C1 segment of cervical spinal cord (tissue), 14 donors: ENCODE data around the gene ARID1B.
A peak's percentile ranks its signal among the peaks of the same experiment; 100 is the strongest.

Source experiments
- DNase-seq, 14 donors: peaks; one replicate each; lab custom pipeline; 2025; lab: John Stamatoyannopoulos, UW

ARID1B gene

DNA sequence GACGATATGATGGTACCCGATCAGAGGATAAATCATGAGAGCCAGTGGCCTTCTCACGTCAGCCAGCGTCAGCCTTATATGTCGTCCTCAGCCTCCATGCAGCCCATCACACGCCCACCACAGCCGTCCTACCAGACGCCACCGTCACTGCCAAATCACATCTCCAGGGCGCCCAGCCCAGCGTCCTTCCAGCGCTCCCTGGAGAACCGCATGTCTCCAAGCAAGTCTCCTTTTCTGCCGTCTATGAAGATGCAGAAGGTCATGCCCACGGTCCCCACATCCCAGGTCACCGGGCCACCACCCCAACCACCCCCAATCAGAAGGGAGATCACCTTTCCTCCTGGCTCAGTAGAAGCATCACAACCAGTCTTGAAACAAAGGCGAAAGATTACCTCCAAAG, 423.9 kb downstream of the ARID1B start:
- DNase-seq, result no peak

DNA sequence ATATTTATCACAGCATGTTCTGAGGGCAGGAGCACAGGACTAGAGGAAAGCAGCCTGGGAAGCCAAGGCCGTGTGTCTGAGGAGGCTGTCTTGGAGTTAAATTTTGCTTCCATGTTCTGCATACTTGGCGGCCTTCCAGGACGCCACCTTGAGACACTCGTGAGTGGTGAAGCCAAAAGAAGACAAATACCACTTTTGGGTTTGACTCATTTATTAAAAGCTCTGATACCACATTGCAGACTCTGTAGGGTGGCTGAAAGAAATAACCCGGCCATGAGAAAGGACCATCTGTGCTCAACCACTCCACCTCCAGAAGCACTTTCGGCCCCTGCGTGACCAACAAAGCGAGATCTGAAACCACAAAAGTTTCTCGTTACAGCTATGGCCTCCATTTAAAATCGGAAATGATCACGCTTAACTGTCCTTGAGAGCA, 426.1 kb downstream of the ARID1B start:
- DNase-seq, result peak in 1 of 14 donors; percentile 67

DNA sequence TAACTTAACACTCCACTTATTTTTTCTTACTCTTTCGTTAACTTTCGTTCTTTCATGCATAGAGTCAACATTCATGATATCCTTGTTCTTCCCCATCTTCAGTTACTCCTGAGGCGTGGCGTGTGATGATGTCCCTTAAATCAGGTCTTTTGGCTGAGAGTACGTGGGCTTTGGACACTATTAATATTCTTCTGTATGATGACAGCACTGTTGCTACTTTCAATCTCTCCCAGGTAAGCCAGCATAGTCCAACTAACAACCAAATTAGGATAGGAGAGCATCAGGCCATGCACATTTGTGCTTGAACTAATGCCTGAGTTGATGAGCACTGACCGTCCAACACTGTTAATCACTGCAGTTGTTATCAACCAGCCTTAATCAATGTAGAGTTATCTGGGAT, 426.6 kb downstream of the ARID1B start:
- no peak for DNase-seq

DNA sequence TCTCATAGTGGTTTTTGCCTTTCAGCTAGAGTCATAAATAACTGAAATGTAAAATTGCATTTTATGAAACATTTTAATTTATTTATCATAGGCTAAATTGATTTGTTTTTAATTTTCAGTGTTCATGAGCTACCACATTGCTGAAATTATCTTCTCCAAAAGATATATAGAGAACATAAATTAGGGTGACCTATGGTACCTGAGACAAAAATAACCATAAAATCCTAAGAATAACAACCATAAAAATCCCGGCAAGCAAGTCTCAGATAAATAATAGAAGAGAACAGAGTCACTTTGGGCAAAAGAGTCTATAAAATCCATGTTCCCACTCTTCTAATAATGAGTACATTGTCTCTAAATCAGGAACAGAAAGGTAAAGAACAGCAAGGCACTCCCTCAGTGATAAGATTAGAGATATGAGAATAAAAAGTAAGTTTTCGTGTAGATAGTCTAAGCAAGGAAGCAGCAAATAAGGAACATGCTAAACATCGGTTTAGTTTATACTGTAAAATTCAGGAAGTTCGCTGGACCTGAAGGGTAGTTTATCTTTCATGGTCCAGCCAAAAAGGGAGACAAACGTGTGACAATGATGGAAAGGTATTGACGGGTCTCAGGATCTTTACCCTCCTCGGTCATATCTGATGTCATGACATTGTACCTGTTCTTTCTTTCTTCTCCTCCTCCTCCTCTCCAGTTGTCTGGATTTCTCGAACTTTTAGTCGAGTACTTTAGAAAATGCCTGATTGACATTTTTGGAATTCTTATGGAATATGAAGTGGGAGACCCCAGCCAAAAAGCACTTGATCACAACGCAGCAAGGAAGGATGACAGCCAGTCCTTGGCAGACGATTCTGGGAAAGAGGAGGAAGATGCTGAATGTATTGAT, 428.5 kb downstream of the ARID1B start:
- DNase-seq, result no peak

DNA sequence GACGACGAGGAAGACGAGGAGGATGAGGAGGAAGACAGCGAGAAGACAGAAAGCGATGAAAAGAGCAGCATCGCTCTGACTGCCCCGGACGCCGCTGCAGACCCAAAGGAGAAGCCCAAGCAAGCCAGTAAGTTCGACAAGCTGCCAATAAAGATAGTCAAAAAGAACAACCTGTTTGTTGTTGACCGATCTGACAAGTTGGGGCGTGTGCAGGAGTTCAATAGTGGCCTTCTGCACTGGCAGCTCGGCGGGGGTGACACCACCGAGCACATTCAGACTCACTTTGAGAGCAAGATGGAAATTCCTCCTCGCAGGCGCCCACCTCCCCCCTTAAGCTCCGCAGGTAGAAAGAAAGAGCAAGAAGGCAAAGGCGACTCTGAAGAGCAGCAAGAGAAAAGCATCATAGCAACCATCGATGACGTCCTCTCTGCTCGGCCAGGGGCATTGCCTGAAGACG, 429.2 kb downstream of the ARID1B start:
- DNase-seq, result no peak

DNA sequence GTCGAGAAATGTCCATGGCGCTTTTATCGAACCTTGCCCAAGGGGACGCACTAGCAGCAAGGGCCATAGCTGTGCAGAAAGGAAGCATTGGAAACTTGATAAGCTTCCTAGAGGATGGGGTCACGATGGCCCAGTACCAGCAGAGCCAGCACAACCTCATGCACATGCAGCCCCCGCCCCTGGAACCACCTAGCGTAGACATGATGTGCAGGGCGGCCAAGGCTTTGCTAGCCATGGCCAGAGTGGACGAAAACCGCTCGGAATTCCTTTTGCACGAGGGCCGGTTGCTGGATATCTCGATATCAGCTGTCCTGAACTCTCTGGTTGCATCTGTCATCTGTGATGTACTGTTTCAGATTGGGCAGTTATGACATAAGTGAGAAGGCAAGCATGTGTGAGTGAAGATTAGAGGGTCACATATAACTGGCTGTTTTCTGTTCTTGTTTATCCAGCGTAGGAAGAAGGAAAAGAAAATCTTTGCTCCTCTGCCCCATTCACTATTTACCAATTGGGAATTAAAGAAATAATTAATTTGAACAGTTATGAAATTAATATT, 430.4 kb downstream of the ARID1B start:
- DNase-seq, result no peak

DNA sequence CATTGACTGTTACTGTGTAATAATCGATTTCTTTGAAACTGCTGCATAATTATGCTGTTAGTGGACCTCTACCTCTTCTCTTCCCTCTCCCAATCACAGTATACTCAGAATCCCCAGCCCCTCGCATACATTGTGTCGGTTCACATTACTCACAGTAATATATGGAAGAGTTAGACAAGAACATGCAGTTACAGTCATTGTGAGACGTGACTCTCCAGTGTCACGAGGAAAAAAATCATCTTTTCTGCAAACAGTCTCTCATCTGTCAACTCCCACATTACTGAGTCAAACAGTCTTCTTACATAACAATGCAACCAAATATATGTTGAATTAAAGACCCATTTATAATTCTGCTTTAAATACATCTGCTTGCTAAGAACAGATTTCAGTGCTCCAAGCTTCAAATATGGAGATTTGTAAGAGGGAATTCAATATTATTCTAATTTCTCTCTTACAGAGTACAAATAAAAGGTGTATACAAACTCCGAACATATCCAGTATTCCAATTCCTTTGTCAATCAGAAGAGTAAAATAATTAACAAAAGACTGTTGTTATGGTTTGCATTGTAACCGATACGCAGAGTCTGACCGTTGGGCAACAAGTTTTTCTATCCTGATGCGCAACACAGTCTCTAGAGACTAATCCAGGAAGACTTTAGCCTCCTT, 432.8 kb downstream of the ARID1B start:
- DNase-seq, result no peak

DNA sequence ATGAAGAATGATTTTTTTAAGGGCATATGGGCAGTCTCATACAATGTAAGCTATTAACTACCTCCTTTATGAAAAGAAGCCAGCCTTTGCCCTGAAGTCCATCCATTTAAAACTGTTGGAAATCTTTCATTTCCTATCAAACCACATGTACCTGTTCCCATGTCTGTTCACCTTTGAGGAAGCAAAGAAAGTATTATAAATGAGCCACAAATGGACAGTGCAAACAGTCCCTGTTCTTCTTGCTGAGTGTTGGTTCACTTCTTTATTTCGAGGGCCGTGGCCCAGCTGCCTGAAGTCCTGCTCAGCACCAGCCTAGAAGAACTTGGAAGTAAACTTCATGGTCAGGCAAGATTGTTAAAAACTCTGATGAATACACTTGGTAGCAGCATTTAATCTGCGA, 433.8 kb downstream of the ARID1B start:
- DNase-seq, result no peak

DNA sequence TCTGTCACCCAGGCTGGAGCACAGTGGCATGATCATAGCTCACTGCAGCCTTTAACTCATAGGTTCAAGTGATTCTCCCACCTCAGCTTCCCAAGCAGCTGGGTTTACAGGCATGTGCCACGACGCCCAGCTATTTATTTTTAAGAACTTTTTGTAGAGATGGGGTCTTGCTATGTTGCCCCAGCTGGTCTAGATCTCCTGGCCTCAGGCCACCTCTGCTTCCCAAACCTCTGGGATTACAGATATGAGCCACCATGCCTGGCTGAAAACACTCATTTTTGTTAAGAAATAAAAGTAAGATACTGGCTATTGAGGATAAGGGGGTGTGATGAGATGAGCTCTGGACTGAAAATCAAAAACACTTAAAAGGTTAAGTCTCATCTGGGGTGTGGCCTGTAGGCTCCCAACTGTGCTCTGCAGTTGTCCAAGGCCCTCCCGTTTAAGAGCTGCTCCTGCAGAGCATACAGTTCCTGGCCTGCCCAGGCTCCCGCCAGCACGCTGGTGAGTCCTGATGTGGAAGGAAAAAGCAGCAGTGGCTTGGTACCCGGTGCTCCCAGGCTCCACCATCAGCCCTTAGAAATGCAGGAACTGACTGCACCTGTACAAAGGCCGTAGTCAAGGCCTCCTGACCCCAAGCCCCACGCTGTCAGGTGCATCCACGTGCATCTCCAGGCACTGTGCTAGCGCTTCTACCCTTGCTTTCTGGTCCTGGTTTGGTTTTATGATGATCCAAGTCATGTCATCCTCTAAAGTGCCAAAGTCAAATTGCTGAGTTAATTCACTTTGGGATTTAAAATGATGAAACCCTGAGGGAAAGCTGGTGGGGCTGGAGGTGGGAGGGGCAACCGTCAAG, 434.7 kb downstream of the ARID1B start:
- no peak for DNase-seq

DNA sequence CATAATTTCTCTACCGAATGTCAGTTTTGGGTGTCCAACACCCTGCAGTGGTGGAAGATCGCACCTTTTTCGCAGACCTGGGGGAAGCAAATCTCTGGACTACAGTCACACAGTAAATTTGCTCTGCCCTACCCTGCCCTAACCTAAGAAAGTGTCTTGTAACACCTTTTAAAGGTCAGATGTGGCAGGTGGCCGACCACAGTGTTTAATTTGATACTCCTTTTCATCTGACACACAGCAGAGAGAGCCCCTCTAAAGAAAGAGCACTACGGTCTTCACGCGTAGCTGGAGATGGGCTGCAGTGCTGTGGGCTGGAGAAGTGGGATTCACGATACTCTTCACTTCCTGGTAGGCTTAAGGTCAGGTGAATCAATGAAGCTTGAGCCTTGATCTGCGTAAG, 436.2 kb downstream of the ARID1B start:
- no peak for DNase-seq

DNA sequence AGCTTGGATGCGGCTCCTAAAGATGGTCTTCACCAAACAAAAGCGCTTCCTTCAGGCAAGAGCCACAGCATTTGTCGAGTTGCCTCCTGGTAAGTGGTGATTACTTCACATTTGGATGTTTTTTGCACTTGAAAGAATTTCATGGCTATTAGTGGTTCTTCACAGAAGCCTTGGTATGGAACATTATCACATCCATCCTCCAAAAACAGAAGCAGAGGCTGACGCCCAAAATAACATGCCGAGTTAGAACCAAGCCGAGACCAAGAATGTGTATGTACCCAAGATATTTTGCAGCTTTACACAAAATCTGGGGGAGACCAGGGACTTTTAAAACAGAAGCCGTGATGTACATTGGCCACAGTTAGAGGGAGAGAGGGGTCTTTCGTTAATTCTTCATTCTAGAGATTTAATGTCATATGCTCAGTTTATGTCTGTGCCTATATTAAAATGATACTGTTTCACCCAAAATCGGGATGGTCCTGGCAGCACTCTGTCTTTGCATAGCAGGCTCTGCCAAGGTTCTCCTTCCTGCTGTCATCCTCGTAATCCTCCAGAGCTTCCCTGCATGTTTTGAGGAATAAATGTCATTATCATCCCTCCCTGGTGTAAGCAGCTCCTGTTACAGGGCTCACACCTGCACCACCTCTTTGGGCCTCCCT, 436.9 kb downstream of the ARID1B start:
- DNase-seq, result no peak

DNA sequence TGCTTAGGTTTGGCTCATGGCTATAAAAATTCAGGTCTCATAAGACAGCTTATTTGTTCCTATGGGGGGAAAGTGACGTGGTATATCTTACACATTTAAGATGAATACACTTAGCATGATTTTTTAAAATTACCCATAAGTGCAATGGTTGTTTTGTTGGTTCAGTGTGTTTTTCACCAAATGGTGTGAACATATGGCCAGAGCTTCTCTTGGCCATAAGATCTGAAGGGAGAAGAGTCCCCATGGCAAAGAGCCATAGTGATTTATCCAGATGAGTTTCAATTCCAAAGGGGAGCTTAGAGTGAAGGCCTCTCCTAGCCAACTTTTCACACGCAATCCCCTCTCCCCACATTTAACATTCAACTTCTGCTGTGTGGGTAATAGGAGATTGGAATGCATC, 438.5 kb downstream of the ARID1B start:
- peak in 1 of 14 donors; percentile 22 for DNase-seq

DNA sequence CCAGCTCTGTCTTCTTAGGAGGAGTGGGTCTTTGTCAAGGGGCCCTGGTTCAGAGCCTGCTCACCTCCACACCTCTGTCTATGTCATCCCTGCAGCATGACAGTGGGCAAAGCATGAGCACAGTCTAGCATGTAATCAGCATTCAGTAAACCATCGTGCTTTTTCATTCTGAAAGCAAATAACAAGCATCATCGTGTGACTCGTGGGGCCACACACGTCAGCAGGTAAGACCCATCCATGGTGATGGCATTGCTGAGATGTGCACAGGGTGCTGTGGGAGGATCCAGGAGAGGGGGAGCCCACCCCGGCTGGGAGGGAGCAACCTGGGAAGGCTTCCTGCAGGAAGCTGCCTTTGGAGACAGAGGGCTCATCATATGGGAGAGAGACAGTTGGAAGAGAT, 439.4 kb downstream of the ARID1B start:
- DNase-seq, result no peak

DNA sequence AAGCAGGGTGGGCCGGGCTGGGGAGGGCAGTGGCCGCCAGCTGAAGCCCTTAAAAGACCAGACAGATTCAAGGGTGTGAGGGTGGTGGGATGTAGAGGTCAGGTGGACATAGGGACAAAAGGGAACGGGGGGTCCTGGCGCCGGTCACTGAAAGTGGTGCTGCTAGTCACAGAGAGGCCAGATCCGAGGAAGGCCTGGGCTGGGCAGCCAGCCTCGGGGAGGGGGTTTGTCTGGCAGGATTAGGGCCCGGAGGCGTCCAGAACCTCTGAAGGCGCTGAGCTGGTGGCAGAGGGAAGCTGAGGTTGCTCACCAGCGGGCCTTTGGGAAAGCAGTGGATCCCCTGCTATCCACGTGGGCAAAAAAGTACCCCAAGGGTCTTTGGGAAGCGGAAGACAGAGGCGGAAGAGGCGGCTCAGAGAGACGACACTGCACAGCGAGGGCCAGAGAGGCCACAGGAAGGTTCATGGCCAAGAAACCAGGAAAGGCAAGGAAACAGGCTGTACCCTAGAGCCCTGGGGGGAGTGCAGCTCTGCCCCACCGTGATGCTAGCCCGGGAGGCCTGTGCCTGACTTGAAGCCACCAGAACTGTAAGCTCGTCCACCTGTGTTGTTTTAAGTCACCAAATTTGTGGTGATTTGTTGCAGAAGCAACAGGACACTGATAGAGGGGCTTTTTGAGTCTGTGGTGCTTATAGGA, 440.2 kb downstream of the ARID1B start:
- DNase-seq, result no peak

DNA sequence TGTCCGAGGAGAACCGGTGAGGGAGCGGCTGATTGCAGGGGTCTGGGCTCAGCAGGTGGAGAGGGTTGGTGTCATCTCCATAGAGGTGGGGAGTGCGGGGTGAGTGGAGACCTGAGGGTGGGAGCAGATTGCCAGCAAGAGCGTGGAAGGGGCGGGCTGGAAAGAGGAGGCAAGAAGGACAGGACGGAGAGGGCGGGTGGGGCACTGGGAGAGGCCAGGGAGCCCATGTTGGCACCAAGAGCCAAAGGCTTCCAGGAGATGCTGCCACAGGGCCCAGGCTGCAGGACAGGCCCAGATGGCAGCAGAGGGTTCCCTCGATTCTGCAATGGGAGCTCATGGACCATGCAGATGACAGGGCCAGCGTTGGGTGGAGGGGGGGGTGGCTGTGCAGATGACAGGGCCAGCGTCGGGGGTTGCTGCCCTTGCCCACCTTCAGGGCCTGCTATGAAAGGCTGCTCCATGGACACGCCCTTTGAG, 440.8 kb downstream of the ARID1B start:
- DNase-seq, result no peak

DNA sequence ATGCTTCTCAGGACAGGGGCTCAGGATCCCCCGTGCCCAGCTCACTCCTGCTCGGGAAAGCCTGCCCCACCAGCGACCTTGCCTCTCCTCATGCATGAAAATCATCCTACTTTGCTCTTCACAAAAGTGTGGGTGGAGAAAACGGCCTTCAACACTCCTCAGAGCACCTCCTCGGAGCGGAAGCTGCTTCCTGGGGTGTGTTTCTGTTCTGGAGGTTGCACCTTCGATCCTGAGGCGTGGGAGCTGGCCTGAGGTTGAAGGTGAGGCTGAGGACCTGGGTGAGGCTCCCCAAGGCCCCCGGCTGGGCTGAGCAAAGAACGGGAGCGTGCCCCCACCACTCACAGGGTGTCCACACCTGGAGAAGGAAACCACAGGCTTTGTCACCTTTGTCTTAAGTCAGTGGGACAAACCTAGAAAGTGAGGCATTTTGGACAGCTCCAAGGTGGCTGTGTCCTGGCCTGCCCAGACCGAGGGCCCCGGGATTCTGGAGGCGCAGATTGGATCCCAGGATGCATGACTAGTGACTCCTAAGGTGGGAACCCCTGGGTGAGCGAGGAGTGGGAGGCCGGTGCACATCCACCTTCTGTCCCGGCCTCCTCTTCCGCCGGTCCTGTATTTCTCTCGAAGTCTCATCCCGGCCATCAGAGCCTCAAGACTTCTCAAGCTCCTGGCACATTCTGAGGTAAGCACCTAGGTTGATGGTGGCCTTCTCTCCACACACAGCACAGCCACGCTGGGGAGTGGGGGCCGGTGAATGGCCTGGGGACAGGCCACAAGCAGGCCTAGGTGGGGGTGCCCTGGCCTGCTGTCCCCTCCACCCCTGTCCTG, 441.4 kb downstream of the ARID1B start:
- DNase-seq, result no peak

DNA sequence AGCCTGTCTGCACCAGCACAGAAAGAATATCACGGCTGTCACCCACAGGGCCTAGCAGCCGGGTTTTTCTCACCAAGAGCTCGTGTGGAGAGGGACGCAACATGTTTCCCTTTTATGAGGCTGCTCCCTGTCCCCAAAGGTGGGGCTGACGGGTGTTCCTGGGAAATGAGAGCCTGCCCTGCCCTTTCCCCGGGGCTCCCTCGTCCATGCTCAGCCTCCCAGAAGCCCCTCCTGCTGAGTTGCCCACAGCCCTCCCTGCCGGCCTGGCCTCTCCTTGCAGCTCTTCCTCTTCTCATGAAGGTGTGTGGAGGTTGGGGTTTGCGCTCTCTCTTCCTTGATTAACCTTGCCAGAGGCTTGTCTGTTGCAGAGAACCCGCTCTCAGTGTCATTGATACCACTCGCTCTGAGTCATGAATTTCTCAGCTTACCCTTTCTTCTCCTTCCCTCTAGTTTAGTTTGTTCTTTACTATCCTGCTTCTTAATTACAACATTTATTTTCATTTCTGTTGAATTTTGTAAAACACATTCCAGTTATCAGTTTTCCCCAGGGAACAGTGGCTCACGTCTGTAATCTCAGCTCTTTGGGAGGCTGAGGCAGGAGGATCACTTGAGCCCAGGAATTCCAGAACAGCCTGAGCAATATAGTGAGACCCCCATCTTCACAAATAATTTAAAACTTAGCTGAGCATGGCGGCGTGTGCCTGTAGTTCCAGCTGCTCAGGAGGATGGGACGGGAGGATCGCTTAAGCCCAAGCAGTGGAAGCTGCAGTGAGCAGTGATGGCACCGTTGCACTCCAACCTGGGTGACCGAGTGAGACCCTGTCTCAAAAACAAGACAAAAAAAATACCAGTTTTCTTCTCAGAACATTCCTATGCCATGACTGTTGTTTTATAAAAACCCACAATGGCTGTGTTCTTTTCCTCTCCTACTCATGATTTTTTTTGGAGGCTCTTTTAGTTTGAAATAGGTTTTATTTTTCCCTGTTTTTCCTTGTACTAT, 442.3 kb downstream of the ARID1B start:
- no peak for DNase-seq

DNA sequence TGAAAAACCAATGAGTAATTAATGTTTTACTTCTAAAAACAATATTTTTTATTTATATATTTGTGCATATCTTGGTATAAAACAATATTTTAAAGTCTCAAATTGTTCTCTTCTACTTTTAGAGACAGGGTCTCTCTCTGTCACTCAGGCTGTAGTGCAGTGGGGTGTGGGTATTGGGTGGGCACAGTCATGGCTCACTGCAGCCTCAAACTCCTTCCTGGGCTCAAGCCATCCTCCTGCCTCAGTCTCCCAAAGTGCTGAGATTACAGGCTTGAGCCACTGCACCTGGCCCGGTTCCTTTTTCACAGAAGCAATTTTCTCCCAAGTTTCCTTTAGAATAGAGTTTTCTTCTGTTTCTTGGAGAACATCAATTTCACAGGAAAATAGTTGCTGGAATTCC, 443.3 kb downstream of the ARID1B start:
- no peak for DNase-seq
